Bone marrow (tissue), 2 donors: ENCODE data around the gene PDHA2.
"Not testable (repeated sequence)": the region's sequence is repeated elsewhere in the genome, so short reads cannot be mapped to it uniquely, and the experiment has no call there.

Experiments
- DNase-seq, 2 donors: peaks; one replicate each; lab custom pipeline; 2025; lab: John Stamatoyannopoulos, UW

PDHA2 gene

DNA sequence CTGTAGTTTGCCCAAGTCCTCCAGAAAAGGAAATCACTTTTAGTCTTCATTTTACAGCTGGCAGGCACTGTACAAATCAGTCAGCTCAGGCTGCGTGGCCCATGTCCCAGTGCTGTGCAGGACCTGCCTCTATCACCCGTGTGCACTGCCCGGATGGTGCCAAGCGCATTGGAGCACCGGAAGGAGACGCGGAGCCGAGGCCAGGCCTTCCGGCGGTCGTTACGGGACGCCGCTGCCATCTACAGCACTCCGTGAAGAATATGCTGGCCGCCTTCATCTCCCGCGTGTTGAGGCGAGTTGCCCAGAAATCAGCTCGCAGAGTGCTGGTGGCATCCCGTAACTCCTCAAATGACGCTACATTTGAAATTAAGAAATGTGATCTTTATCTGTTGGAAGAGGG is at the start of gene PDHA2:
PDHA2 (plus strand) TSS at position 203 of the 400 bp plus-strand sequence; CDS start at position 261, 58 bp downstream.
- no peak for DNase-seq

DNA sequence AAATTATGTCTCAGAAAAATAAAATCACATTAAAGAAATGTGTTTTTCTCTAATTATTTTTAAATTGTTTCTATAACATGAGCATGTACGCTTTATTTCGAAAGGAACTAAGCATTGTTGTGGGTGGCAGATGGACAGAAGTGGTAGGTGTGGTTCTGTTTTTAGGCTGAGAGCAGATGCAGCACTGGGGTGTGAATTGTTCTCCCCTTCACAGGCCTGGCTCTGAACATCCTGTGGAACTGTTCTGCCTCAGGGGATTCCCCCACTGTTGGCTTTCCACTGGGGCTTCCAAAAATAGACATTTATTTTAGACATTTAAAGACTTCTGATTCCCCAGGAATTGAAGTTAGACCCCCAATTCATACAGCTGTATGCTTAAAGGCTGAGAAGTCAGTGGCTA is 41.9 kb upstream of the PDHA2 start:
- no peak for DNase-seq

GRCh38 chr4:95798727-95799126 is 41.2 kb upstream of the PDHA2 start:
- no peak for DNase-seq

DNA sequence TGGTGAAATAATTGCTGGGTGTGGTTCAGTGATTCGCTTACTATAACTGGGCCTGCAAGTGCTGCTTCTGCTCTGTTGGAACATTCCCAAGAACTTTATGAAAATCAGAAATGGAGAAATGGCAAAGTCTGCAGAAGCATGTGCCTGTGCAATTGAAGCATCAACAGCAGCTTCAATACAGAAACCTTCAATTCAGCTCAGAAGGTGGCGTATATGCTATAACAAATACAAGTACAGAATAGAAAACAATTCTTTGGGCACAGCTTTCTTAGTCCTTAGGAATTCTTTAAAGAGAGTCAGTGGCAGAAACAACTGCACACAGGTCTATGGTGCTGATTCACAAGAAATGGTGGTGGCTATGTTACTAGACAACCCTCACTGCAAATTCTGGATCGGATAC is 18.0 kb upstream of the PDHA2 start:
- DNase-seq: no peak

GRCh38 chr4:95825546-95825945 is 14.3 kb upstream of the PDHA2 start:
- DNase-seq: no peak

- no peak for DNase-seq
These were observed 9.2 kb upstream of the PDHA2 start for GRCh38 chr4:95830651-95831050.

DNA sequence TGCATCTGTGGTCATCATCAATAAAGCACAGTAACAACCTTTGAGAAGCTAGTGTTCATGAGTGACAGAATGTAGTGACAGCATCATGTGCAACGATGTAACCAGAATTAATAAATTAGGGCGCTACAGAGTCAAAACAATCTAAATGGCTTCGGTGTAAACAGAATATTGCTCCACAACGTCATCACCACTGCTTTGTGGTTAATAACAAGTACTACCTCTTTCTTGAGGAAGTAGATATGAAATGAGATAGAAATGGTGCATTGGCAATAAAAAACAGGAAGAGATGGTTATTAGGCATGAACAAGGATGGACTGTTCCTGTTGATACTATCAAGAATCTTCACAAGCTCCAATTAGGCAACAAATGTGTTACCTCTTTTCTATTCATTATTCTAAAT is 8.7 kb upstream of the PDHA2 start:
- DNase-seq: no peak

- no peak for DNase-seq
These were observed 6.1 kb upstream of the PDHA2 start for GRCh38 chr4:95833711-95834194.

- peak in 1 of 2 donors; percentile 6 for DNase-seq
These were observed 4.2 kb upstream of the PDHA2 start for GRCh38 chr4:95835672-95836071.

GRCh38 chr4:95838192-95838591 is 1.7 kb upstream of the PDHA2 start:
- DNase-seq: no peak

- no peak for DNase-seq
These were observed 8.1 kb downstream of the PDHA2 start for GRCh38 chr4:95847908-95848460.

- no peak for DNase-seq
These were observed 10.3 kb downstream of the PDHA2 start for GRCh38 chr4:95850161-95850560.

GRCh38 chr4:95857761-95858160 is 17.9 kb downstream of the PDHA2 start:
- DNase-seq: no peak

DNA sequence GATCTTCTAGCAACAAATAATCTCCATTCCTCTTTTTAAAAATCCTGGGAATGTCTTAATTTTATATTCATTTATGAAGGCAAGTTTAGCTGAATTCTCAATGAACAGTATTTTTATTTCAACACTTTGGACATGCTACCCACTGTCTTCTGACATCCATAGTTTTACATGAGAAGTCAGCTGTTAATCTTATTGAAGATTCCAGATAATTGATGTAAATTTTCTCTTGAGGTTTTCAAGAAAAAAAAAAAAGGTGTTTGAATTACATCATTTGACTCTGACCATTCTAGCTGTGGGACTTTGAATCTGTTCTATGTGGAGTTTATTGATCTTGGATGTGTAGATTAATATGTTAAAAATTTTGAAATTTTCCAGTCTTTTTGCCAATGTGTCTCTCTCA is 28.0 kb downstream of the PDHA2 start:
- DNase-seq: no peak

DNA sequence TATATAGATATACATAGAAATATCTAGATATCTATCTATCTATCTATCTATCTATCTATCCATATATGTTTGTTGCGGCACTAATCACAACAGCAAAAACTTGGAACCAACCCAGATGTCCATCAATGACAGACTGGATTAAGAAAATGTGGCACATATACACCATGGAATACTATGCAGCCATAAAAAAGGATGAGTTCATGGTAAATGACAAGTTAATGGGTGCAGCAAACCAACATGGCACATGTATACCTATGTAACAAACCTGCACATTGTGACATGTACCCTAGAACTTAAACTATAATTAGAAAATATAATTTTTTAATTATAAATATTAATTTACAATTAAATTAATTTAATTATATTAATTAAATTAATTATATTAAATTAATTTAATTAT is 29.5 kb downstream of the PDHA2 start:
- not testable (repeated sequence) for DNase-seq

- no peak for DNase-seq
These were observed 30.1 kb downstream of the PDHA2 start for GRCh38 chr4:95869961-95870500.

- DNase-seq: no peak
These were observed 37.7 kb downstream of the PDHA2 start for GRCh38 chr4:95877636-95878035.

GRCh38 chr4:95887551-95887950 is 47.7 kb downstream of the PDHA2 start:
- no peak for DNase-seq

- no peak for DNase-seq
These were observed 49.8 kb downstream of the PDHA2 start for GRCh38 chr4:95889662-95890061.
